GM20000 (cell line): ENCODE measurements around the gene DLG2.
A peak's percentile ranks its signal among the peaks of the same experiment; 100 is the strongest.

ENCODE experiments used
- DNase-seq: peaks from one replicate; pipeline ENCODE4 v3.0.0; 2012; ENCODE audit warnings: low spot score
- TF ChIP-seq, protein P1 (sequence below): IDR thresholded peaks from 2 replicates; pipeline ENCODE4 v1.5.1; 2012; ENCODE audit warnings: mild to moderate bottlenecking, control low read depth; ENCODE audit errors: extremely low read depth, missing control alignments

The DLG2 gene

DNA sequence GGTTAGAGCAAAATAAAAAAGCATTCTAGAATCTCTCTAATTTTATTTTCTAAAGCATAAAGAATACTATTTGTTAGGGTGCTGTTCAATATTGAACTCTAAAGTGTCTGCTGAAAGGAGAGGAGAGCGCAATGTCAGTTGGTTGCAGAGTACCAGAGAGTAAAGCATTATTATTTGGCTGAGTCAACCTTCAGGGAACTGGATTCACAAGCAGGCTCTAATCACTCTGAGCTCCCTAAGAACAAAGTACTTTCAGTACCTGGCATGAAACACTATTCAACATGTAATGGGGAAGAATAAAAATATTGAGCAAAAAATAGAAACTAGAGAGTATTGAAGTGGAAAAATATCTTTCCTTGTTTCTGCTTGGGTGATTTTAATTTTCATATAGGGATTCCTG lies 1380.0 kb downstream of the DLG2 start:
- TF ChIP-seq, protein P1, sequence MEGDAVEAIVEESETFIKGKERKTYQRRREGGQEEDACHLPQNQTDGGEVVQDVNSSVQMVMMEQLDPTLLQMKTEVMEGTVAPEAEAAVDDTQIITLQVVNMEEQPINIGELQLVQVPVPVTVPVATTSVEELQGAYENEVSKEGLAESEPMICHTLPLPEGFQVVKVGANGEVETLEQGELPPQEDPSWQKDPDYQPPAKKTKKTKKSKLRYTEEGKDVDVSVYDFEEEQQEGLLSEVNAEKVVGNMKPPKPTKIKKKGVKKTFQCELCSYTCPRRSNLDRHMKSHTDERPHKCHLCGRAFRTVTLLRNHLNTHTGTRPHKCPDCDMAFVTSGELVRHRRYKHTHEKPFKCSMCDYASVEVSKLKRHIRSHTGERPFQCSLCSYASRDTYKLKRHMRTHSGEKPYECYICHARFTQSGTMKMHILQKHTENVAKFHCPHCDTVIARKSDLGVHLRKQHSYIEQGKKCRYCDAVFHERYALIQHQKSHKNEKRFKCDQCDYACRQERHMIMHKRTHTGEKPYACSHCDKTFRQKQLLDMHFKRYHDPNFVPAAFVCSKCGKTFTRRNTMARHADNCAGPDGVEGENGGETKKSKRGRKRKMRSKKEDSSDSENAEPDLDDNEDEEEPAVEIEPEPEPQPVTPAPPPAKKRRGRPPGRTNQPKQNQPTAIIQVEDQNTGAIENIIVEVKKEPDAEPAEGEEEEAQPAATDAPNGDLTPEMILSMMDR, result no peak
- DNase-seq, result no peak

DNA sequence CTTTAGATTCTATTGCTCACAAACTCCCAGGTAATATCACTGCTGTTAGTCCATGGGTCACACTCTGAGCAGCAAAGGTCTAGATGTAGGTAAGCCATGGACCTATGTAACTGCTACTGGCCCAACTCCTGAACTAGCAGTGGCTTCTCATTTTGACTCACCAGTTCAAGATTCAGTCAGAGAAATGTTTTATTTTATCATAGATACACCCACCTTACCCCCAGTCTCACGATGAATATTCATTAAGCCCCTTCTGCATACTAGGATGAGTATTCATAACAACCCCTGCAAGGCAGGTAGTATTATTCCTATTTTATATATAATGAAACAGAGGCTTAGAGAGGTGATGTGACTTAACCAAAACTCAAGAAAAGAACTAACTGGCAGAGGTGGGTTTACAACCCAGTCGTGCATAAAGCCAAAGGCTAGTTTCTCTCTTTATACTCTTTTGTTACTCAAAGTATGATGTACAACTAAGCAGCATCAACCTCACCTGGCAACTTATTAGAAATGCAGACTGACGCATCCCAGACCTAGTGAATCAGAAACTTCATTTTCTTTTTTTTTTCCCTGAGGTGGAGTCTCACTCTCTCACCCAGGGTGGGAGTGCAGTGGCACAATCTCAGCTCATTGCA lies 1383.4 kb downstream of the DLG2 start:
- peak; percentile 4 for DNase-seq
- TF ChIP-seq, protein P1, result no peak

DNA sequence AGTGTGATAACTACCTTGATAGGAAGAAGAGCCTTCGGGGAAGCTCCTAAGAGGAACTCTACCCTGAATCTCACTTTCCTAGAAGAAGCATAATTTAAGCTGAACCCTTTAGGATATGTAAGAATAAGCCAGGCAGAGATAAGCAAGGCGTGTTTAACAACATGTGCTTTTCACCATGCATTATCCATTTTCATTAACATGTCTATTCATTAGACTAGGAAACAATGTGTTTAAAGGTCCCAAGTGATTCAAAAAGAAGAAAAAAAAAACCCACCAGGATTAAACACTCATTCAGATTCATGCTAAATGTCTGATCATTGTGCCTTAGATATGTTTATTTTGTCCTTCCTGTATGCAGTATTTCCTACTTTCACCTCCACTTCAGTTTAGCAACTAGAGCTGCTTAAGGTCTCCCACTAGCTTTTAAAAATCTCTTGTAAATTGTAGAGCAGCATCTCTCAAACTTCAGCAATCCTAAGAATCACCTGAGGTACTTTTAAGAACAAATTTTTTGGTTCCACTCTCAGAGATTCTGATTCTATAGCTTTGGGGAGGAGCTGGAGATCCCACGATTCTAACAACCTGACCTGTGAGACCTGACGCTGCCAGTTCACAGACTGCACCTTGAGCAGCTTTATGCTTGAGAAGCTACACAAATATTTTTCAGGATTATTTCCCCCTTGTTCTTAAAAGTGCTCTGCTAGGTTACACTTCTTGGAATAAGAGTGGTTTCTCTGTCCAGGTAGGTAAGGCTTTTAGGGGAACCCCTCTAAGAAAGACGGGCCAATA lies 1385.6 kb downstream of the DLG2 start:
- TF ChIP-seq, protein P1, result no peak
- no peak for DNase-seq

DNA sequence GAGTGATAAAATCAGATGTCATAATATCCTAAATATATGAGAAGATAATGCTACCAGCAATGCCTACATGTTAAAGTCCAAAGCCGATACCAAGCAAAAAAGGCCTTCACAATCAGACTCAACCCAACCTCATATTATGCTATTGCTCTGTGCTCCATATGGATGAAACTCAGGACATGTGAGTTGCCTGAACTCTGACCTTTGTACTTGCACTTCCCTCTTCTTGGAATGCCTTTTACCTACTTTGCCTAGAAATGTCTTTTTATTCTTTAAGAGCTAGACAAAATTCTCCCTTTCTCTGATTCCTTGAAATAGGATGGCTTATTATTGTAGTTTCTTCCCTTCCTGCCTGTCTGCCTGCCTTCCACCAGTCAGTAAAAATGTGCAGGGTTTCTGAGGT lies 1386.3 kb downstream of the DLG2 start:
- TF ChIP-seq, protein P1, result no peak
- no peak for DNase-seq

DNA sequence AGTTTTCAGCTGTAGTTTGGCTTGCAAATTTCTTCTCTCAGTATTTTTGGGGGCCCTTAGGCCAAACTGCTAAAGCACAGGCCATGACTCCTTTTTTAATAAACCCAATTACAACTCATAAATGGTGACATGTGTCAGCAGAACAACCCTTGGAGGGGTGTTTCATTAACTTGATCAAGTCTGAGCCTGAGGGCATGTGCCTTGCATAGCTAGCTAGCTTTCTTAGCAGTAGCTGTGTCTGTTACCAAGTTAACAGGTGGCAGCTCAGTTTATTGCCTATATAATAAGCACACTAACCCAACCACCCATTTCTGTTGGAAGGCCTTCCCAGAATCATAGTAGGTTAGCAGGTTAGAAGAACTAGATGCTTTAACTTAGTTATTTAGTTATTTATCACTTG lies 1390.7 kb downstream of the DLG2 start:
- TF ChIP-seq, protein P1, result no peak
- no peak for DNase-seq

DNA sequence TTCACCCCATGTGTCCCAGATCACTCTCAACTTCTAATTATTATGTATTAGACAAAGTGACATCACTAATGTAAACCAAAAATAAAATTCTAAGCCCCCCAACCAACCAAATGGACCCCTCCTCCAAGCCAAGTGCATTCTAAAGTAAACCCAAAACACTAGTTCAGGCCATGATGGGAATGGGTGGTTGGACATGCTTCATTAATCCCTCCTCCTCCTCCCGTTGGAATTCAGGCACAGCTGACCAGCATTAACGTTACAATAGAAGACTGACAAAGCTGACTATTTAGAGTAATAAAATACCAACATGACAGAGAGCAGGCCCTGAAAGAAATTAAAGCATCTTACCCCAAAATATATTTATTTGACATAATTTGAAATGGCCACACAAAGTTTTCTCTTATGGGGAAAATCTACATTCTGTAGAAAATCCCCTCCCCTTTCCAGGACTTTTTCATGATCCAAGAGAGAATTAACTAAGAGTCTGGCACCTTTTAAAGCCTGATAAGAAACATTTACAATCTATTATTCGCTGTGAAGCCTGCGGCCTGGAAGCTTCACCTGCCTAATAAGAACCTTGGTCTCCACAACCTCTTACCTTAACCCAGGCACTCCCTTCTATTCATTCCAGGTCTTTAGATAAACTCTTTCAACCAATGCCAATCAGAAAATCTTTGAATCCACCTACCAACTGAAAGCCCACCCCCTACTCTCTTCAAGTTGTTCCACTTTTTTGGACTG lies 1392.5 kb downstream of the DLG2 start:
- DNase-seq, result no peak
- TF ChIP-seq, protein P1, result no peak

DNA sequence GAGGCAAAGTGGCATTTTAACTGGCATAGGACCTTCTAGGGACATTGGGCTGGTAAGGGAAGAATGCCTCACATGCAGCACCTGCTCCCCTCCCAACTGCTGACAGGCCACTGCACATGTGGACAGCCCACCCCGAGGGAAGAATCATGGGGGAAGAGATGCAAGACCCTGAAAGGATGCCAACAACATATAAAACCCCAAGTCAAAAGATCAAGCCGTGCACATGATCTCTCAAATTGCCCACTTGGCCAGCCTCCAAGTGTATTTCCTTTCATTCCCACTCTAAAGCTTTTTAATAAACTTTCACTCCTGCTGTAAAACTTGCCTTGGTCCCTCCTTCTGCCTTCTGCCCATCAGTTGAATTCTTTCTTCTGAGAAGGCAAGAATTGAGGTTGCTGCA lies 1393.1 kb downstream of the DLG2 start:
- TF ChIP-seq, protein P1, result no peak
- no peak for DNase-seq
